HEK293 (cell line): ENCODE data around the gene ENOSF1.

Experiments
- CTCF ChIA-PET: fragments of 350-600 bp; formaldehyde crosslinking; extraction: SDS; loops from one replicate; lab custom pipeline; 2021; ENCODE audit warnings: antibody characterized with exemption; lab: Yijun Ruan, JAX
- POLR2A ChIA-PET: fragments of 300-600 bp; formaldehyde crosslinking; extraction: SDS; loops from one replicate; lab custom pipeline; 2020; ENCODE audit warnings: antibody characterized with exemption, inconsistent platforms; lab: Yijun Ruan, JAX
- H3K27ac ChIP-seq: fragments of 200-500 bp; sonication (Bioruptor generic); 2 replicates; pipeline ENCODE4 v1.5.1; 2014; ENCODE audit warnings: low read depth, low read length, control low read depth, inconsistent platforms; ENCODE audit errors: extremely low read depth
- H3K36me3 ChIP-seq, 2 experiments: fragments of 200-500 bp in 1 of 2; sonication (Bioruptor generic) in 1 of 2; 1 replicate in 1 of 2; 2 replicates in 1 of 2; pipeline ENCODE4 v1.5.1; 2014 to 2017; ENCODE audit warnings: inconsistent platforms in 2 of 2, low read length in 2 of 2; ENCODE audit not compliant: control insufficient read depth in 2 of 2, insufficient read depth in 1 of 2
- H3K4me1 ChIP-seq: fragments of 200-500 bp; sonication (Bioruptor generic); 2 replicates; pipeline ENCODE4 v1.5.1; 2014; ENCODE audit warnings: mild to moderate bottlenecking, low read length, inconsistent platforms; ENCODE audit not compliant: control insufficient read depth, insufficient read depth
- H3K4me3 ChIP-seq: 2 replicates; pipeline ENCODE4 v1.5.1; 2011; ENCODE audit warnings: low read depth, mild to moderate bottlenecking, control low read depth, low read length, moderate library complexity
- H3K9me3 ChIP-seq: fragments of 200-500 bp; sonication (Bioruptor generic); 2 replicates; pipeline ENCODE4 v1.5.1; 2014; ENCODE audit warnings: low read depth, low read length, inconsistent platforms; ENCODE audit not compliant: control insufficient read depth, insufficient read depth
- HOXA7 ChIP-seq: sonication (generic); formaldehyde crosslinking; IDR thresholded peaks from 2 replicates; pipeline ENCODE4 v1.8.1; 2022; ENCODE audit warnings: missing genetic modification reagents, borderline replicate concordance
- SP3 ChIP-seq: fragments of 450-650 bp; formaldehyde crosslinking; IDR thresholded peaks from 2 replicates; pipeline ENCODE4 v1.5.1; 2016; ENCODE audit warnings: missing biosample characterization, missing genetic modification characterization
- ZBTB17 ChIP-seq: fragments of 450-650 bp; formaldehyde crosslinking; IDR thresholded peaks from 2 replicates; pipeline ENCODE4 v1.5.1; 2016; ENCODE audit warnings: missing biosample characterization, missing genetic modification characterization
- ZBTB7A ChIP-seq: fragments of 450-650 bp; formaldehyde crosslinking; IDR thresholded peaks from 2 replicates; pipeline ENCODE4 v1.5.1; 2016; ENCODE audit warnings: low read depth, missing biosample characterization, missing genetic modification characterization
- ZNF239 ChIP-seq: fragments of 450-650 bp; formaldehyde crosslinking; IDR thresholded peaks from 2 replicates; pipeline ENCODE4 v1.5.1; 2016; ENCODE audit warnings: missing biosample characterization, missing genetic modification characterization
- ZNF311 ChIP-seq: fragments of 450-650 bp; formaldehyde crosslinking; IDR thresholded peaks from 2 replicates; pipeline ENCODE4 v1.5.1; 2017; ENCODE audit warnings: missing biosample characterization, missing genetic modification characterization, borderline replicate concordance
- ZNF404 ChIP-seq: fragments of 450-650 bp; formaldehyde crosslinking; IDR thresholded peaks from 2 replicates; pipeline ENCODE4 v1.5.1; 2017; ENCODE audit warnings: missing biosample characterization, missing genetic modification characterization
- ZNF423 ChIP-seq: fragments of 450-650 bp; formaldehyde crosslinking; IDR thresholded peaks from 2 replicates; pipeline ENCODE4 v1.5.1; 2016; ENCODE audit warnings: missing biosample characterization, missing genetic modification characterization
- ZNF501 ChIP-seq: fragments of 450-650 bp; formaldehyde crosslinking; IDR thresholded peaks from 2 replicates; pipeline ENCODE4 v1.5.1; 2016; ENCODE audit warnings: missing biosample characterization, missing genetic modification characterization
- ZNF549 ChIP-seq: fragments of 450-650 bp; IDR thresholded peaks from 2 replicates; pipeline ENCODE4 v1.5.1; 2018; ENCODE audit warnings: missing biosample characterization, missing genetic modification characterization, mild to moderate bottlenecking, inconsistent platforms, moderate library complexity
- ZNF626 ChIP-seq: fragments of 450-650 bp; sonication (Bioruptor Pico); formaldehyde crosslinking; IDR thresholded peaks from 2 replicates; pipeline ENCODE4 v1.5.1; 2018; ENCODE audit warnings: missing biosample characterization, missing genetic modification characterization, inconsistent platforms
- ZNF677 ChIP-seq: fragments of 450-650 bp; IDR thresholded peaks from 2 replicates; pipeline ENCODE4 v1.5.0; 2018; ENCODE audit warnings: missing biosample characterization, mild to moderate bottlenecking, missing genetic modification characterization, moderate library complexity
- ZNF785 ChIP-seq: fragments of 450-650 bp; formaldehyde crosslinking; IDR thresholded peaks from 2 replicates; pipeline ENCODE4 v1.5.1; 2016; ENCODE audit warnings: missing biosample characterization, missing genetic modification characterization
- ZNF792 ChIP-seq: fragments of 450-650 bp; formaldehyde crosslinking; IDR thresholded peaks from 2 replicates; pipeline ENCODE4 v1.5.1; 2016; ENCODE audit warnings: missing biosample characterization, missing genetic modification characterization
- TF ChIP-seq, protein P1 (sequence below): IDR thresholded peaks from 2 replicates; pipeline ENCODE4 v1.6.1; 2011; ENCODE audit warnings: mild to moderate bottlenecking, low read depth, low read length, borderline replicate concordance
- TF ChIP-seq, protein P2 (sequence below): fragments of 450-650 bp; formaldehyde crosslinking; IDR thresholded peaks from 2 replicates; pipeline ENCODE4 v1.5.1; 2016; ENCODE audit warnings: missing biosample characterization, missing genetic modification characterization, borderline replicate concordance
- TF ChIP-seq, protein P3 (sequence below): fragments of 450-650 bp; formaldehyde crosslinking; IDR thresholded peaks from 2 replicates; pipeline ENCODE4 v1.5.1; 2016; ENCODE audit warnings: missing biosample characterization, missing genetic modification characterization, low read depth
- TF ChIP-seq, protein P4 (sequence below): fragments of 450-650 bp; formaldehyde crosslinking; IDR thresholded peaks from 2 replicates; pipeline ENCODE4 v1.5.1; 2017; ENCODE audit warnings: missing biosample characterization, mild to moderate bottlenecking, missing genetic modification characterization, moderate library complexity
- TF ChIP-seq, protein P5 (sequence below): fragments of 450-650 bp; formaldehyde crosslinking; IDR thresholded peaks from 2 replicates; pipeline ENCODE4 v1.5.1; 2016; ENCODE audit warnings: missing biosample characterization, missing genetic modification characterization, borderline replicate concordance
- TF ChIP-seq, protein P6 (sequence below): fragments of 450-650 bp; formaldehyde crosslinking; IDR thresholded peaks from 2 replicates; pipeline ENCODE4 v1.5.1; 2016; ENCODE audit warnings: missing biosample characterization, missing genetic modification characterization

The ENOSF1 gene

DNA sequence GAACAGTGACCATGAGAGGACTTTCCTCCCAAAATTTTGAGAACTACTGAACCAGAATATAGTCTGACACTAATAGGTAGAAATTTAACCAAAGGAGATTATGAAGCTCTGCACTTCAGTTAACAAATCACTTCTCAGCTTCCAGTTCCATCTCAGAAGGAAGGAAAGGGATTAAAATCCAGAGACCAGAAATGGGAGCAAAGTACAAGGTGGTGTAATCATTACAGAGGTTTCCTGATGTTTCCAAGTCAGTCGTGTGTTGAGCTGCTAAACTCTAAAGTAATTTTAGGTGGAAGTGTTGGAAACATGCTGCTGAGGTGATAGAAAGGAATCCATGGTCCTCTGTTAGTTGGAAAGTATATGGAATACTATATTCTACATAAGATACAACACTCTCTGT, 44.2 kb downstream of the ENOSF1 start:
- peaks cover 57 to 70% of the 10 kb centered on the region in 2 experiments for H3K36me3 ChIP-seq
- no peaks in the 10 kb centered on the region for H3K9me3 ChIP-seq
- POLR2A ChIA-PET, result interaction anchor here (1.4 kb wide), 1 partner anchor 10 kb away, joined by 7 read pairs; no protein-coding TSS in a partner anchor
- H3K4me3 ChIP-seq, result no peak overlapping the region
- TF ChIP-seq ZBTB7A (tag by site-specific recombination), result no peak
- TF ChIP-seq ZNF785 (tag by site-specific recombination), result no peak
- no peak for TF ChIP-seq ZBTB17
- TF ChIP-seq ZNF626 (tag by site-specific recombination), result no peak
- TF ChIP-seq ZNF792 (tag by site-specific recombination), result no peak
- TF ChIP-seq, protein P1, sequence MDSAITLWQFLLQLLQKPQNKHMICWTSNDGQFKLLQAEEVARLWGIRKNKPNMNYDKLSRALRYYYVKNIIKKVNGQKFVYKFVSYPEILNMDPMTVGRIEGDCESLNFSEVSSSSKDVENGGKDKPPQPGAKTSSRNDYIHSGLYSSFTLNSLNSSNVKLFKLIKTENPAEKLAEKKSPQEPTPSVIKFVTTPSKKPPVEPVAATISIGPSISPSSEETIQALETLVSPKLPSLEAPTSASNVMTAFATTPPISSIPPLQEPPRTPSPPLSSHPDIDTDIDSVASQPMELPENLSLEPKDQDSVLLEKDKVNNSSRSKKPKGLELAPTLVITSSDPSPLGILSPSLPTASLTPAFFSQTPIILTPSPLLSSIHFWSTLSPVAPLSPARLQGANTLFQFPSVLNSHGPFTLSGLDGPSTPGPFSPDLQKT, result no peak
- TF ChIP-seq, protein P2, sequence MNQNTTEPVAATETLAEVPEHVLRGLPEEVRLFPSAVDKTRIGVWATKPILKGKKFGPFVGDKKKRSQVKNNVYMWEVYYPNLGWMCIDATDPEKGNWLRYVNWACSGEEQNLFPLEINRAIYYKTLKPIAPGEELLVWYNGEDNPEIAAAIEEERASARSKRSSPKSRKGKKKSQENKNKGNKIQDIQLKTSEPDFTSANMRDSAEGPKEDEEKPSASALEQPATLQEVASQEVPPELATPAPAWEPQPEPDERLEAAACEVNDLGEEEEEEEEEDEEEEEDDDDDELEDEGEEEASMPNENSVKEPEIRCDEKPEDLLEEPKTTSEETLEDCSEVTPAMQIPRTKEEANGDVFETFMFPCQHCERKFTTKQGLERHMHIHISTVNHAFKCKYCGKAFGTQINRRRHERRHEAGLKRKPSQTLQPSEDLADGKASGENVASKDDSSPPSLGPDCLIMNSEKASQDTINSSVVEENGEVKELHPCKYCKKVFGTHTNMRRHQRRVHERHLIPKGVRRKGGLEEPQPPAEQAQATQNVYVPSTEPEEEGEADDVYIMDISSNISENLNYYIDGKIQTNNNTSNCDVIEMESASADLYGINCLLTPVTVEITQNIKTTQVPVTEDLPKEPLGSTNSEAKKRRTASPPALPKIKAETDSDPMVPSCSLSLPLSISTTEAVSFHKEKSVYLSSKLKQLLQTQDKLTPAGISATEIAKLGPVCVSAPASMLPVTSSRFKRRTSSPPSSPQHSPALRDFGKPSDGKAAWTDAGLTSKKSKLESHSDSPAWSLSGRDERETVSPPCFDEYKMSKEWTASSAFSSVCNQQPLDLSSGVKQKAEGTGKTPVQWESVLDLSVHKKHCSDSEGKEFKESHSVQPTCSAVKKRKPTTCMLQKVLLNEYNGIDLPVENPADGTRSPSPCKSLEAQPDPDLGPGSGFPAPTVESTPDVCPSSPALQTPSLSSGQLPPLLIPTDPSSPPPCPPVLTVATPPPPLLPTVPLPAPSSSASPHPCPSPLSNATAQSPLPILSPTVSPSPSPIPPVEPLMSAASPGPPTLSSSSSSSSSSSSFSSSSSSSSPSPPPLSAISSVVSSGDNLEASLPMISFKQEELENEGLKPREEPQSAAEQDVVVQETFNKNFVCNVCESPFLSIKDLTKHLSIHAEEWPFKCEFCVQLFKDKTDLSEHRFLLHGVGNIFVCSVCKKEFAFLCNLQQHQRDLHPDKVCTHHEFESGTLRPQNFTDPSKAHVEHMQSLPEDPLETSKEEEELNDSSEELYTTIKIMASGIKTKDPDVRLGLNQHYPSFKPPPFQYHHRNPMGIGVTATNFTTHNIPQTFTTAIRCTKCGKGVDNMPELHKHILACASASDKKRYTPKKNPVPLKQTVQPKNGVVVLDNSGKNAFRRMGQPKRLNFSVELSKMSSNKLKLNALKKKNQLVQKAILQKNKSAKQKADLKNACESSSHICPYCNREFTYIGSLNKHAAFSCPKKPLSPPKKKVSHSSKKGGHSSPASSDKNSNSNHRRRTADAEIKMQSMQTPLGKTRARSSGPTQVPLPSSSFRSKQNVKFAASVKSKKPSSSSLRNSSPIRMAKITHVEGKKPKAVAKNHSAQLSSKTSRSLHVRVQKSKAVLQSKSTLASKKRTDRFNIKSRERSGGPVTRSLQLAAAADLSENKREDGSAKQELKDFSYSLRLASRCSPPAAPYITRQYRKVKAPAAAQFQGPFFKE (tag by site-specific recombination), result no peak
- no peak for TF ChIP-seq ZNF549 (tag by site-specific recombination)
- no peak for TF ChIP-seq ZNF677 (tag by site-specific recombination)
- TF ChIP-seq ZNF501 (tag by site-specific recombination), result no peak
- TF ChIP-seq ZNF404, result no peak
- TF ChIP-seq, protein P3, sequence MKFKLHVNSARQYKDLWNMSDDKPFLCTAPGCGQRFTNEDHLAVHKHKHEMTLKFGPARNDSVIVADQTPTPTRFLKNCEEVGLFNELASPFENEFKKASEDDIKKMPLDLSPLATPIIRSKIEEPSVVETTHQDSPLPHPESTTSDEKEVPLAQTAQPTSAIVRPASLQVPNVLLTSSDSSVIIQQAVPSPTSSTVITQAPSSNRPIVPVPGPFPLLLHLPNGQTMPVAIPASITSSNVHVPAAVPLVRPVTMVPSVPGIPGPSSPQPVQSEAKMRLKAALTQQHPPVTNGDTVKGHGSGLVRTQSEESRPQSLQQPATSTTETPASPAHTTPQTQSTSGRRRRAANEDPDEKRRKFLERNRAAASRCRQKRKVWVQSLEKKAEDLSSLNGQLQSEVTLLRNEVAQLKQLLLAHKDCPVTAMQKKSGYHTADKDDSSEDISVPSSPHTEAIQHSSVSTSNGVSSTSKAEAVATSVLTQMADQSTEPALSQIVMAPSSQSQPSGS (tag by site-specific recombination), result no peak
- no peak for TF ChIP-seq ZNF311 (tag by site-specific recombination)
- no peak for TF ChIP-seq SP3 (tag by site-specific recombination)
- TF ChIP-seq HOXA7 (CRISPR knock-in tag), result no peak
- TF ChIP-seq, protein P4, sequence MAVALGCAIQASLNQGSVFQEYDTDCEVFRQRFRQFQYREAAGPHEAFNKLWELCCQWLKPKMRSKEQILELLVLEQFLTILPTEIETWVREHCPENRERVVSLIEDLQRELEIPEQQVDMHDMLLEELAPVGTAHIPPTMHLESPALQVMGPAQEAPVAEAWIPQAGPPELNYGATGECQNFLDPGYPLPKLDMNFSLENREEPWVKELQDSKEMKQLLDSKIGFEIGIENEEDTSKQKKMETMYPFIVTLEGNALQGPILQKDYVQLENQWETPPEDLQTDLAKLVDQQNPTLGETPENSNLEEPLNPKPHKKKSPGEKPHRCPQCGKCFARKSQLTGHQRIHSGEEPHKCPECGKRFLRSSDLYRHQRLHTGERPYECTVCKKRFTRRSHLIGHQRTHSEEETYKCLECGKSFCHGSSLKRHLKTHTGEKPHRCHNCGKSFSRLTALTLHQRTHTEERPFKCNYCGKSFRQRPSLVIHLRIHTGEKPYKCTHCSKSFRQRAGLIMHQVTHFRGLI (tag by site-specific recombination), result no peak
- TF ChIP-seq, protein P5, sequence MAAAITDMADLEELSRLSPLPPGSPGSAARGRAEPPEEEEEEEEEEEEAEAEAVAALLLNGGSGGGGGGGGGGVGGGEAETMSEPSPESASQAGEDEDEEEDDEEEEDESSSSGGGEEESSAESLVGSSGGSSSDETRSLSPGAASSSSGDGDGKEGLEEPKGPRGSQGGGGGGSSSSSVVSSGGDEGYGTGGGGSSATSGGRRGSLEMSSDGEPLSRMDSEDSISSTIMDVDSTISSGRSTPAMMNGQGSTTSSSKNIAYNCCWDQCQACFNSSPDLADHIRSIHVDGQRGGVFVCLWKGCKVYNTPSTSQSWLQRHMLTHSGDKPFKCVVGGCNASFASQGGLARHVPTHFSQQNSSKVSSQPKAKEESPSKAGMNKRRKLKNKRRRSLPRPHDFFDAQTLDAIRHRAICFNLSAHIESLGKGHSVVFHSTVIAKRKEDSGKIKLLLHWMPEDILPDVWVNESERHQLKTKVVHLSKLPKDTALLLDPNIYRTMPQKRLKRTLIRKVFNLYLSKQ, result no peak
- TF ChIP-seq, protein P6, sequence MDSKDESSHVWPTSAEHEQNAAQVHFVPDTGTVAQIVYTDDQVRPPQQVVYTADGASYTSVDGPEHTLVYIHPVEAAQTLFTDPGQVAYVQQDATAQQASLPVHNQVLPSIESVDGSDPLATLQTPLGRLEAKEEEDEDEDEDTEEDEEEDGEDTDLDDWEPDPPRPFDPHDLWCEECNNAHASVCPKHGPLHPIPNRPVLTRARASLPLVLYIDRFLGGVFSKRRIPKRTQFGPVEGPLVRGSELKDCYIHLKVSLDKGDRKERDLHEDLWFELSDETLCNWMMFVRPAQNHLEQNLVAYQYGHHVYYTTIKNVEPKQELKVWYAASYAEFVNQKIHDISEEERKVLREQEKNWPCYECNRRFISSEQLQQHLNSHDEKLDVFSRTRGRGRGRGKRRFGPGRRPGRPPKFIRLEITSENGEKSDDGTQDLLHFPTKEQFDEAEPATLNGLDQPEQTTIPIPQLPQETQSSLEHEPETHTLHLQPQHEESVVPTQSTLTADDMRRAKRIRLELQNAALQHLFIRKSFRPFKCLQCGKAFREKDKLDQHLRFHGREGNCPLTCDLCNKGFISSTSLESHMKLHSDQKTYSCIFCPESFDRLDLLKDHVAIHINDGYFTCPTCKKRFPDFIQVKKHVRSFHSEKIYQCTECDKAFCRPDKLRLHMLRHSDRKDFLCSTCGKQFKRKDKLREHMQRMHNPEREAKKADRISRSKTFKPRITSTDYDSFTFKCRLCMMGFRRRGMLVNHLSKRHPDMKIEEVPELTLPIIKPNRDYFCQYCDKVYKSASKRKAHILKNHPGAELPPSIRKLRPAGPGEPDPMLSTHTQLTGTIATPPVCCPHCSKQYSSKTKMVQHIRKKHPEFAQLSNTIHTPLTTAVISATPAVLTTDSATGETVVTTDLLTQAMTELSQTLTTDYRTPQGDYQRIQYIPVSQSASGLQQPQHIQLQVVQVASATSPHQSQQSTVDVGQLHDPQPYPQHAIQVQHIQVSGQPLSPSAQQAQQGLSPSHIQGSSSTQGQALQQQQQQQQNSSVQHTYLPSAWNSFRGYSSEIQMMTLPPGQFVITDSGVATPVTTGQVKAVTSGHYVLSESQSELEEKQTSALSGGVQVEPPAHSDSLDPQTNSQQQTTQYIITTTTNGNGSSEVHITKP (tag by site-specific recombination), result no peak
- TF ChIP-seq ZNF423 (tag by site-specific recombination), result no peak
- no peak for TF ChIP-seq ZNF239 (tag by site-specific recombination)
- no peaks in the 10 kb centered on the region for H3K4me1 ChIP-seq
- no peak overlapping the region for H3K27ac ChIP-seq
- CTCF ChIA-PET, result interaction anchor here (0.7 to 1.2 kb wide), 4 partner anchors 10 to 162 kb away, joined by 3 to 9 read pairs (median 3); no protein-coding TSS in a partner anchor
